ENCODE data around the gene DOCK4.

The DOCK4 gene

GRCh38 chr7:111708072-111708471 lies 498.1 kb downstream of the DOCK4 start:
- DNase-seq, result no peak

- DNase-seq, result no peak
These were observed 500.4 kb downstream of the DOCK4 start for GRCh38 chr7:111705807-111706206.

GRCh38 chr7:111697771-111698170 lies 508.4 kb downstream of the DOCK4 start:
- no peak for DNase-seq

- DNase-seq, result no peak
These were observed 511.8 kb downstream of the DOCK4 start for GRCh38 chr7:111694376-111694775.

- DNase-seq, result no peak
These were observed 515.7 kb downstream of the DOCK4 start for GRCh38 chr7:111690364-111691111.

GRCh38 chr7:111685349-111685748 lies 520.9 kb downstream of the DOCK4 start:
- no peak for DNase-seq

- DNase-seq, result no peak
These were observed 523.4 kb downstream of the DOCK4 start for GRCh38 chr7:111682588-111683340.

GRCh38 chr7:111681242-111681641 lies 525.0 kb downstream of the DOCK4 start:
- no peak for DNase-seq

GRCh38 chr7:111678986-111679385 lies 527.2 kb downstream of the DOCK4 start:
- DNase-seq, result no peak

- no peak for DNase-seq
These were observed 527.9 kb downstream of the DOCK4 start for GRCh38 chr7:111678281-111678680.

- no peak for DNase-seq
These were observed 528.4 kb downstream of the DOCK4 start for GRCh38 chr7:111677848-111678247.

GRCh38 chr7:111676811-111677210 lies 529.4 kb downstream of the DOCK4 start:
- no peak for DNase-seq
